Uterus (tissue), 4 donors: ENCODE data around the gene ZNF783. TPM values are rescaled to one million over a fixed set of nuclear protein-coding genes. Genes with fewer than 3 reads are reported as not detected.

Source experiments
- DNase-seq, 2 donors: peaks; one replicate each; pipeline ENCODE4 v3.0.0-alpha.2; 2019 to 2020
- H3K27ac ChIP-seq, 2 donors: fragments of 200-600 bp; sonication (generic); 1 replicate in 1 of 2; 2 replicates in 1 of 2; pipeline ENCODE4 v1.5.1; 2016 to 2018
- H3K27me3 ChIP-seq, 2 donors: fragments of 200-600 bp; sonication (generic); one replicate each; pipeline ENCODE4 v1.5.1; 2018 to 2019; ENCODE audit warnings: control low read depth in 1 of 2
- H3K36me3 ChIP-seq, 2 donors: fragments of 200-600 bp; sonication (generic); one replicate each; pipeline ENCODE4 v1.5.1; 2019; ENCODE audit warnings: control low read depth in 1 of 2
- H3K4me1 ChIP-seq, 2 donors: fragments of 200-600 bp; sonication (generic); one replicate each; pipeline ENCODE4 v1.5.1; 2018 to 2019; ENCODE audit warnings: control low read depth in 1 of 2
- H3K4me3 ChIP-seq, 2 donors: fragments of 200-600 bp; sonication (generic); 1 replicate in 1 of 2; 2 replicates in 1 of 2; pipeline ENCODE4 v1.5.1; 2018 to 2019; ENCODE audit warnings: mild to moderate bottlenecking in 1 of 2
- H3K9me3 ChIP-seq, 2 donors: fragments of 200-600 bp; sonication (generic); one replicate each; pipeline ENCODE4 v1.5.1; 2019; ENCODE audit warnings: control low read depth in 1 of 2
- POLR2A ChIP-seq, 2 donors: fragments of 450-650 bp; IDR thresholded peaks; one replicate each; pipeline ENCODE4 v1.6.1; 2016; ENCODE audit warnings: antibody characterized with exemption in 2 of 2, mild to moderate bottlenecking in 1 of 2, moderate library complexity in 1 of 2
- intact Hi-C: fragments of 100-400 bp; cut with DNase I; formaldehyde crosslinking; loops from one replicate; pipeline ENCODE4 v1.15.1; 2023; ENCODE audit warnings: low total_unique reads
- total RNA-seq, 4 donors: library from RNA; depleted of rRNA in 3 of 4; stranded (reverse); fragments of >200 nt in 3 of 4; gene quantifications; one replicate each; pipeline versions ENCODE4 v1.1.0 to v1.2.4, GENCODE V29; 2014 to 2023
- TF ChIP-seq, protein P1 (sequence below), 4 experiments: fragments of 200-600 bp in 2 of 4; fragments of 450-650 bp in 2 of 4; sonication (generic) in 2 of 4; IDR thresholded peaks; one replicate each; pipeline ENCODE4 v1.5.1; 2016 to 2019; ENCODE audit warnings: antibody characterized with exemption in 4 of 4, mild to moderate bottlenecking in 2 of 4, moderate library complexity in 1 of 4
- donor health status: DM: yes; HTN: yes; CAD: no.

Gene ZNF783
- total RNA-seq, 4 donors from 2014 or later, result 2.6 to 26.7 (median 19.3) TPM

DNA sequence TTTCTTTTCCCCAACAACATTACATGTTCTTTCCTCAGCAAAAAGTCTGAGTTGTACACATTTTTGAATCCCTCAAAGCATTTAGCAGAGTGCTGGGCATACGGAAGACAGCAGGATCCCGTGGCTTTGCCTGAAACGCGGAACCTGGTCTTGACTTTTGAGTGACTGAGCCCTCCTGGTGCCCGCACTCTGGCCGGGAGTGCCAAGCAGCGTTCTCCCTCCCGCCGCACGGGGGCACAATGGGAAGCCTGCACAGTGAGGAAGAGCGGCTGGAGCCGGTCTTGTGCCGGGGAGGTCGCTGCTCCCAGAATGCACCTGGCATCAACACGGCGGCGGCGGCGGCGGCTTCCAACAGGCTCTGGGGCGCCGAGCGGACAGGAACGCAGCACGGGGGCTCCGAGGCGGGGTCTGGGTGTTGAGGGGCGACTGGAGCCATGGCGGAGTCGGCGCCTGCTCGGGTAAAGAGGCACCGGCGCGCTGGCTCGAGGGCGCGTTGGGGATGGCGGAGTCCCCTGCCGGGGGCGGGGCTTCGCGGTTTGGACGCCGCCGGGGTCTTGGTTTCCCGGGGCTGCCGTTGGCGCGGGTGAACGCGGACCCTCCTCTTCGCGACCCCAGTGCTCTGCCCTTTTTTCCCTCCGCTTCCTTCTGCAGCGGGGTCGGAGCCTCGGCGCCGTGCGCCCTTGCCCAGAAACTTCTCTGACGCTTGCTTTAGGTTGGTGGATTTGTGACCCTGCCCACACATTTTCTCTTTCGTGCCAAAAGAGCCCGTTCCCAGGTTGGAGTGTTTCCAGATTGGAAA is 22.5 kb upstream of the ZNF783 start, which contains the start of gene ZNF212:
Gene ZNF212 (plus strand): TSS at position 307 of the 799 bp plus-strand sequence. CDS start 128 bp downstream, at position 435.
- peaks cover 3 to 11% of the 10 kb centered on the region in 2 donors for H3K4me1 ChIP-seq
- peak in 1 of 2 donors; percentile 40 for TF ChIP-seq POLR2A (IDR thresholded peaks at IDR 0.05)
- TF ChIP-seq, protein P1, sequence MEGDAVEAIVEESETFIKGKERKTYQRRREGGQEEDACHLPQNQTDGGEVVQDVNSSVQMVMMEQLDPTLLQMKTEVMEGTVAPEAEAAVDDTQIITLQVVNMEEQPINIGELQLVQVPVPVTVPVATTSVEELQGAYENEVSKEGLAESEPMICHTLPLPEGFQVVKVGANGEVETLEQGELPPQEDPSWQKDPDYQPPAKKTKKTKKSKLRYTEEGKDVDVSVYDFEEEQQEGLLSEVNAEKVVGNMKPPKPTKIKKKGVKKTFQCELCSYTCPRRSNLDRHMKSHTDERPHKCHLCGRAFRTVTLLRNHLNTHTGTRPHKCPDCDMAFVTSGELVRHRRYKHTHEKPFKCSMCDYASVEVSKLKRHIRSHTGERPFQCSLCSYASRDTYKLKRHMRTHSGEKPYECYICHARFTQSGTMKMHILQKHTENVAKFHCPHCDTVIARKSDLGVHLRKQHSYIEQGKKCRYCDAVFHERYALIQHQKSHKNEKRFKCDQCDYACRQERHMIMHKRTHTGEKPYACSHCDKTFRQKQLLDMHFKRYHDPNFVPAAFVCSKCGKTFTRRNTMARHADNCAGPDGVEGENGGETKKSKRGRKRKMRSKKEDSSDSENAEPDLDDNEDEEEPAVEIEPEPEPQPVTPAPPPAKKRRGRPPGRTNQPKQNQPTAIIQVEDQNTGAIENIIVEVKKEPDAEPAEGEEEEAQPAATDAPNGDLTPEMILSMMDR (IDR thresholded peaks at IDR 0.05), result peak; percentile 86 to 98 (median 88)
- H3K9me3 ChIP-seq, result no peaks in the 10 kb centered on the region
- peak within 1 kb of the TSS; percentile 69 to 72 for H3K27ac ChIP-seq
- peak; percentile 82 to 87 for DNase-seq
- peak within 1 kb of the TSS; percentile 90 for H3K4me3 ChIP-seq
- intact Hi-C loops, result no loop called here
- H3K27me3 ChIP-seq, result no peaks in the 10 kb centered on the region
- no peaks in the 10 kb centered on the region for H3K36me3 ChIP-seq

DNA sequence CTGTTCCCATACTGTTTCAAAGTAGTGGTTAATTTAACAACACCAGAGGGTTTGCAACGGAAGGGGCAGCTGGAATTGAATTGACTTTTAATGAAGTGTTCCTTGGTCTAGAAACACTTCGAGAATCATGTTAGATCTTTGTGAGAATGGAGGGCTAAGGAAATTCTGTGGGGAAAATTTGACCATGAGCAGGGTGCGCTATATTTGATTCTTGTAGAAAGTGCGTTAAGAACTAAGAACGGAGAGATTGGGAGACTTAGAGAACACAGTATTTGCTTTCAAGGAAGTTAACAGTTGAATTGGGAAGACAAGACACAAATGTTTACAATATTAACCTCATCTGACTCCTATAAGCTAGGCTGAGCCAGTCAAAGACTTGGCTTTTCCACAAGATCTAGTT is 21.4 kb upstream of the ZNF783 start:
- intact Hi-C loops, result no loop called here
- no peak overlapping the region for H3K27ac ChIP-seq
- H3K36me3 ChIP-seq, result no peaks in the 10 kb centered on the region
- no peak for DNase-seq
- no peaks in the 10 kb centered on the region for H3K27me3 ChIP-seq
- no peaks in the 10 kb centered on the region for H3K9me3 ChIP-seq
- peaks cover 3 to 11% of the 10 kb centered on the region in 2 donors for H3K4me1 ChIP-seq
- no peak for TF ChIP-seq POLR2A (IDR thresholded peaks at IDR 0.05)
- H3K4me3 ChIP-seq, result peak overlapping the region; percentile 90

DNA sequence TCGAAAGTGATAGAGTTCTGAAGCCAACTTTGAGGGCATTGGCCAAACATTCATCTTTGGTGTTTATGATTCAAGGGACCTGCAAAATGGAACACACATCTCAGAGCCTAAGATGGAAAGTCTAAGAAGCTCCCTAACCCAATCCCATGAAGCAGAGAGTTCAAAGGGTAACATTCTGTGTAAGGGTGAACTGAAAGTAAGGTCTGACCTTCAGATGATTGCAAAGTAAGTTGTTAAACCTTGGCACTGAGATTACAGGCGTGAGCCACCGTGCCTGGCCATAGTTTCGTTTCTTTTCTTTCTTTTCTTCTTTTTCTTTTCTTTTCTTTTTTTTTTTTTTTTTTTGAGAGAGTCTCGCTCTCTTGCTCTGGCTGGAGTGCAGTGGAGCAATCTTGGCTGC is 20.3 kb upstream of the ZNF783 start:
- intact Hi-C loops, result no loop called here
- H3K27ac ChIP-seq, result no peak overlapping the region
- no peak for TF ChIP-seq POLR2A (IDR thresholded peaks at IDR 0.05)
- TF ChIP-seq, protein P1 (IDR thresholded peaks at IDR 0.05), result no peak
- peaks cover 3 to 11% of the 10 kb centered on the region in 2 donors for H3K4me1 ChIP-seq
- H3K9me3 ChIP-seq, result no peaks in the 10 kb centered on the region
- no peaks in the 10 kb centered on the region for H3K27me3 ChIP-seq
- H3K36me3 ChIP-seq, result no peaks in the 10 kb centered on the region
- no peak for DNase-seq
- H3K4me3 ChIP-seq, result no peak overlapping the region

DNA sequence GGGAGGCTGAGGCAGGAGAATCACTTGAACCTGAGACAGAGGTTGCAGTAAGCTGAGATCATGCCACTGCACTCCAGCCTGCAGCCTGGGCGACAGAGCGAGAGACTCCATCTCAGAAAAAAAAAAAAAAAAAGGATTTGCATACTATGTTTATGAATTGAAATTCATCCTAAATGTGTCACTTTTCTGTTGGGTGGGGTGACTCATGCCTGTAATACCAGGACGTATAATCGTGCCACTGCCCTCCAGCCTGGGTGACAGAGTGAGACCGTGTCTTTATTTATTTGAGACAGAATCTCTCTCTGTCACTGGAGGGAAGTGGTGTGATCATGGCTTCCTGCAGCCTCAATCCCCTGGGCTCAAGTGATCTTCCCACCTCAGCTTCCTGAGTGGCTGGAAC is 16.8 kb upstream of the ZNF783 start:
- intact Hi-C loops, result no loop called here
- no peak for TF ChIP-seq POLR2A (IDR thresholded peaks at IDR 0.05)
- TF ChIP-seq, protein P1 (IDR thresholded peaks at IDR 0.05), result no peak

DNA sequence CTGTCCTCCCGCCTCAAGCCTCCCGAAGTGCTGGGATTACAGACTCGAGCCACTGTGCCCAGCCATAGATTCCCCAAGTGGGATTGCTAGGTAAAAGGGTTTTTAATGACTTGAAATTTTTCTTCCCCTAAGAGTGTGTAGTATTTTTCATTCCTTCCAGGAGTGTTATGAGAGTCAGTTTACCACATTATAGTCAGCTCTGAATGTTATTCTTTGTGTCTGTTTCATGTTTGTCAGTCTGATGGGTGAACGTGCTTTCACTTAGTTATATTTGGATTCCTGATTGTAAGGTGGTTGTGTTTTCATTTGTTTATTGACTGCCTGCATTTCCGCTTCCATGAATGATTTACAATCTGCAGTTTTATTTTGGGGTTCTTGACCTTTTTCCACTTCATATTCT is 16.3 kb upstream of the ZNF783 start:
- Histone ChIP-seq H3K4me3 (no peak overlapping the region), H3K9me3 (no peaks in the 10 kb centered on the region), H3K36me3 (no peaks in the 10 kb centered on the region), H3K4me1 (peaks cover 3 to 5% of the 10 kb centered on the region in 2 donors), H3K27me3 (no peaks in the 10 kb centered on the region), H3K27ac (no peak overlapping the region)
- intact Hi-C loops, result no loop called here
- no peak for DNase-seq
- no peak for TF ChIP-seq POLR2A (IDR thresholded peaks at IDR 0.05)
- TF ChIP-seq, protein P1 (IDR thresholded peaks at IDR 0.05), result no peak

More for the DNA sequence above, 16.8 kb upstream of the ZNF783 start:
- Histone ChIP-seq H3K36me3 (no peaks in the 10 kb centered on the region), H3K27me3 (no peaks in the 10 kb centered on the region), H3K9me3 (no peaks in the 10 kb centered on the region), H3K4me3 (no peak overlapping the region), H3K27ac (no peak overlapping the region), H3K4me1 (peaks cover 3 to 8% of the 10 kb centered on the region in 2 donors)
- DNase-seq, result no peak
